GM19023 (cell line): ENCODE data around the gene MAD1L1.
"Not testable (repeated sequence)": the region's sequence is repeated elsewhere in the genome, so short reads cannot be mapped to it uniquely, and the experiment has no call there.

Source experiments
- ATAC-seq: cut with Tn5 transposase; IDR thresholded peaks from one replicate; pipeline ENCODE4 v1.9.1; 2021; ENCODE audit warnings: mild to moderate bottlenecking, moderate library complexity; ENCODE audit not compliant: unreplicated experiment

Gene MAD1L1

DNA sequence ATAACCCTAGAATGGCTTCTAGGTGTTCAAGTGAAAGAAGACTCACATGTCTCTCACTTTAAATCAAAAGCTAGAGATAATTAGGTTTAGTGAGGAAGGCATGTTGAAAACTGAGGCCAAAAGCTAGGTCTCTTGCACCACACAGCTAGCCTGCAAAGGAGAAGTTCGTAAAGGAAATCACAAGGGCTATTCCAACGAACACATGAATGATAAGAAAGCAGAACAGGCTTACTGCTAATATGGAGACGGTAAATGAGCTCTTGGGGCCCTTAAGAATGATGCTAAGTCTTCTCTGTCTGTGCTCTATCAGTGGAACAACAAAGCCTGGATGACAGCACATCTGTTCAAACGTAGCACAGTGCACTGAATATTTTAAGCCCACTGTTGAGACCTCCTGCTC lies 401.3 kb downstream of the MAD1L1 start:
- not testable (repeated sequence) for ATAC-seq

DNA sequence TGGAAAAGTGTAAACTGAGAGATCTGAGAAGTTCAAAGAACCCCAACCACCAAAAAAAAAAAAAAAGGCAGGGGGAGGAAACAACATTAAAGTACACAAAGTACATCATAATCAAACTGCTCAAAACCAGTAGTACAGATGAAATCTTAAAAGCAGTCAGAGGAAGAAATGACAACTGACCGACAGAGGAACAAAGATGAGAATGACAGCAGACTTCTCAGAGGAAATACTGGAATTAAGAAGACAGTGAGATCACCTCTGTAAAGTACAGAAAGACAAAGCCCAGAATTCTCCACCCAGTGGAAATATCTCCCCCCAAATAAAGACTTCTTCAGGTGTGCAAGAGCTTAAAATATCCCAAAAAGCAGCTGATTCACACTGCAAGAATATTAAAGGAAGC lies 403.1 kb downstream of the MAD1L1 start:
- not testable (repeated sequence) for ATAC-seq

DNA sequence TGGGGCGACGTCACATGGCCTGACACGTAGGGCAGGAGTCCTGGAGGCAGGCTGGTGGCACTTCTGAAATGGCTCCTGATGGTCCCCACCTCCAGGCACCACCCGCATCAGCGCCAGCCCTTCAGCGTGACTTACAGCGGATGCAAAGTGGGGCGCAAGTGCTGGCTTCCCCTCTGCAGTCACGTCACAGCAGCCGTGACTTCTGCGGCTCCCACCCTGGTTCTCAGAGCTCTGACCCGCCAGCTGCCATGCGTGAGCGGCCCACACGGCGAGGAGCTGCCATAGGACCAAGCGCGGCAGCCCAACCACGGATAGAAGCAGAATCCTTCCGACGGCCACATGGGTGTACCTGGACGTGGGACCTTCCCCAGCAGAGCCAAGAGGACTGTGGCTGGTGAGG lies 403.6 kb downstream of the MAD1L1 start:
- ATAC-seq, result no peak

DNA sequence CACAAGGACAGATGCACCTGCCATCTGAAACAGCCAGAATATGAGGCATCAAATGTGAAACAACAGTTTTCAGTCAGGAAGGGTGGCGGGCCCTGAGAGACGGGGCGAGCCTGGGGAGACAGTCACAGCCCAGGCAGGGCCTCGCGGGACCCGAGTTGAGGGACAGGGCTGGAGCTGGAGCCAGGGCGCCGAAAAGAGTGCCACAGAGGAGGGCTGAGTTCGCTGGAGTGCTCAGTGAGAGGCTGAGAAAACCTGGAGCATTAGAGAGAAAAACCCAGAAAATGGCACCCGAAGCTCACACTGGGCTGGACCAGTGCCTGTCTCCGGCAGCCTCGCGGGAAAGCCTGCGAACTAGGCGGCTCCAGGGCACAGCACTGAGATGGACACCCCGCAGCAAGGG lies 404.6 kb downstream of the MAD1L1 start:
- ATAC-seq, result not testable (repeated sequence)

DNA sequence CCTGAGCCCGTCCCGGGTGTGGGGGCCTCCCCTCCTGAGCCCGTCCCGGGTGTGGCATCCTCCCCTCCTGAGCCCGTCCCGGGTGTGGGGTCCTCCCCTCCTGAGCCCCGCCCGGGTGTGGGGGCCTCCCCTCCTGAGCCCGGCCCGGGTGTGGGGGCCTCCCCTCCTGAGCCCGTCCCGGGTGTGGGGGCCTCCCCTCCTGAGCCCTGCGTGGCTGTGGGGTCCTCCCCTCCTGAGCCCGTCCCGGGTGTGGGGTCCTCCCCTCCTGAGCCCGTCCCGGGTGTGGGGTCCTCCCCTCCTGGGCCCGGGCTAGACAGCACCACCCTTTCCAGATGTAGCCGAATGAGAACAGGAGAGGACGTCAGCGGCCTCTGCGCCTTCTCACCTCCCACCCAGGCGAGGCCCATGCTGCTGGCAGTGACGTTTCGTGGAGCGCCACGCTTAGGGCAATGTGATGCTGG lies 405.2 kb downstream of the MAD1L1 start:
- ATAC-seq, result not testable (repeated sequence)

DNA sequence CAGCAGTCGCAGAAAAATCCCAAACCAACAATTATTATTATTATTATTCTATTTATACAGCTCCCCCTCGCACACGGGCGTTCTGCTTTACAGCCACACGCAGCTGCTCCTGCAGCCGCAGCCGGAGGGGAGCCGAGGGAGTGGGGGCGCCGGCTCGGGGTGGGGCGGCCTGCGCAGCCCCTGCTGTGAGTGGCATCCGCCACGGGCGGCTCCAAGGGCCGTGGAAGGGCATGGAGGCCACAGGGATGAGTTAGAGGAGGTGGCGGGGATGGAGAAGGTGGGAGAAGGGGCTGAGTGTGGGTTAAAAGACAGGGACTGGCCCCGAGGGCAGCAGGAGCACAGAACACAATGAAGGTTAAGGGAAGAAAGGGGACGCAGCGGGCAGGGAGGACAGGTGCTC lies 405.8 kb downstream of the MAD1L1 start:
- ATAC-seq, result not testable (repeated sequence)

DNA sequence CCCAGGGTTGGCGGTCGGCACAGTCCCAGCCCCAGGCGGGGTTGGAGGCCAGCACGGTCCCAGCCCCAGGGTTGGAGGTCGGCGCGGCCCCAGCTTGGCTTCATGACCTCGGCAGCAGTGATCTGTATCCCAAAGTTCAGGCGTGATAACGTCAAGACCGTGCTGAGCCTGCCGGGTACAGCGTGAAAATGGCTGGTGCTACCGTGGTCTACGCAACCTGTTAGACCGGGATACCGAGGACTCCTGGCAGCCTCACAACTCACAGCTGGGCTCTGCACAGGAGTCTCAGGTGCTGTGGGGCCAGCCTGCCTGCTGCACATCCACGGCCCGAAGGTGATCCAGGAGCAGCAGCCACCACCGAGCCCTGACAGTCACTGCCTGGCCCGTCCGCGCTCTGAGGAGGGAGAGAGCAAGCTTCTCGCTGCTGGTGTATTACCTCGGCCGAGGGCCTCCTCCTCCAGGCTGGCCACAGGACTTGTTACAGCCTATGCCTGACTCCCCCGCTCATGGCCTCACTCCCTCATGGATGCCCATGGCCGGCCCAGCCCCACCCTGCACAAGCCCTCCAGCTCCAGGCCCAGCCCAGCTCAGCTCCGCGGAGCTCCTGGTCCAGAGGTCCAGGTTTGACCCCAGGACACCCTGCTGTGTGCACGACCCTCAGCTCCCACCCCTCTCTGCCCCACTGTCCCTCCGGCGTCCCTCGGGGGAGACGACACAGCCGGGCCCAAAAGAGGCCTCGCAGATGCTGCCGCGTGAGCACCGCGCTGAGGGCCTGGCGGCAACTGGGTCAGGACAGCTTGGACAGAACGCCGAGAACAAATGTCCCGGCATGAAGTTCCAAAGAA lies 406.6 kb downstream of the MAD1L1 start:
- ATAC-seq, result no peak

DNA sequence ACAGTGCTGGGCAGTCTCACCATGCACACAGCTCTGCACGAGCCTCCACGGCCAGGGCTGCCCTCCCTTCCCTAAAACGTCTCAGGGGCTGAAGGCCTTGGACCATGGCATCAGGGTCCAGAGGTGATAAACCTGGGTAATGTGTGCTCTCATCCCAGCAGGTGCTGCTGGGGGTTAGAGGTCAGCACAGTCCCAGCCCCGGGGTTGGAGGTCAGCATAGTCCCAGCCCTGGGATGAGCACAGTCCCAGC lies 407.2 kb downstream of the MAD1L1 start:
- not testable (repeated sequence) for ATAC-seq

DNA sequence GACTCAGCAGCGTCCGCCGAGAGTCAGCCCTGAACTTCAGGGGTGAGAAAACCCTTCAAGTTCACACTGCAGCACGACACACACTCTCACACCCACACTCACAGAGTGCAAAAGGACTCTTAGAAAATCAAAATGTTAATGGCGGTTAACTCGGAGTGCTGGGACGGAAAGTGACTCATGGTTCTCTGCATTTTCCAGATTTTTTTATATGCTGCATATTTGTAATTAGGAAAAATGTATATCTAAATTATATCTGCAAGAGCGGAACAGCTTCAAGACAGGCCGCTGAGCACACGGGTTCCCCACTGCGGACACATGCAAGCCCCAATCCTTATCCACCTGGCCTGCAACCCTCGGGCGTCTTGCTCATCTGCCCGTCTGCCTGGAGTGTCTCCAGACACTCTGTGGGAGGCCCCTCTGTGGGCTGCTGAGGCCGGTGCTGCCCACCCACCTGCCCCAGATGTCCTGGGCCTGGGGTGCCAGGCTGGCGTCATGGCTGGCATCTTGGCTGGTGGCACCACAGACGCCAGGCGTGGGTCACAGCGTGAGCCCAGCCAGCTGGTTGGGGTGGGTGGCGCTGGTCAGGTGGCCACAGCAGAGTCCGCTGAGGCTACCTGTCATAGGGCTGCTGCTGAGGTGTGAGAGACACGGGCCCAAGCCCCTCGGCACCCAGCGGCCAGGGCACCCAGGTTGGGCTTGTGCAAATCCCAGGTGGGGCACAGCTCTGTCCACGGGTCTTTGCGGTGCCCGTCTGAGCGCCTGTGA lies 407.7 kb downstream of the MAD1L1 start:
- ATAC-seq, result not testable (repeated sequence)

DNA sequence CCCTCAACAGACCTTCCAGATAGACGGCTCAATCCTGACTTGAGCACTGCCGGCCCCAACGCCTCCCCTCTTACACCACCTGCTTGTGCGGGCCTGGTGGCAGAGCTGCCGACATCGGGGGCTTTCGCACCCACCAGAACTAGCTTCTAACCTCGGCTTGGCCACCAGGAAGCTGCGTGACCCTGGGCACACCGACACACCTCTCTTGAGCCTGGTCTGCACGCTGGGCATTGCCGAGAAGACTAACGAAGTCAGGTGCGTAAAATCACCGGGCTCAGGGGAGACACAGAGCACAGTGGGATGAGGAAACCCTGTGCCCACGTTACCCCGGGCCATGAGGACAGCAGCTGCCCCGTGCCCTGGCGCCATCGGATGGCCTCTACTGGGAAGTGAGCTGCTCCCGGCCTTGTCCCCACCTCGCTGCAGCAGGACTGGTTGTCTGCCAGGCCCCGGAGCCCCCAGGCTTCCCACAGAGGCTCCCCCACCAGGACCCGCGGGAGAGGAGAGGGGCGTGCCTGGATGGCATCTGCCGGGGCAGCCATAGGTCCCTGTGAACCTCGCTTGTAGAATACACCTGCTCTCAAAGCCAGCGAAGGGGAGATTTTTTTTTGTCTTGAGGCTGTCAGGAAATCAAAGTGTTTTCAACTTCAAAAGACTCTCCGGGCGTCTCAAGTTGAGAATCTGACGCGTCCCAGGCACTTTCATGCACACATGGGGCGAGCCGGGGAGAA lies 408.4 kb downstream of the MAD1L1 start:
- ATAC-seq, result not testable (repeated sequence)

DNA sequence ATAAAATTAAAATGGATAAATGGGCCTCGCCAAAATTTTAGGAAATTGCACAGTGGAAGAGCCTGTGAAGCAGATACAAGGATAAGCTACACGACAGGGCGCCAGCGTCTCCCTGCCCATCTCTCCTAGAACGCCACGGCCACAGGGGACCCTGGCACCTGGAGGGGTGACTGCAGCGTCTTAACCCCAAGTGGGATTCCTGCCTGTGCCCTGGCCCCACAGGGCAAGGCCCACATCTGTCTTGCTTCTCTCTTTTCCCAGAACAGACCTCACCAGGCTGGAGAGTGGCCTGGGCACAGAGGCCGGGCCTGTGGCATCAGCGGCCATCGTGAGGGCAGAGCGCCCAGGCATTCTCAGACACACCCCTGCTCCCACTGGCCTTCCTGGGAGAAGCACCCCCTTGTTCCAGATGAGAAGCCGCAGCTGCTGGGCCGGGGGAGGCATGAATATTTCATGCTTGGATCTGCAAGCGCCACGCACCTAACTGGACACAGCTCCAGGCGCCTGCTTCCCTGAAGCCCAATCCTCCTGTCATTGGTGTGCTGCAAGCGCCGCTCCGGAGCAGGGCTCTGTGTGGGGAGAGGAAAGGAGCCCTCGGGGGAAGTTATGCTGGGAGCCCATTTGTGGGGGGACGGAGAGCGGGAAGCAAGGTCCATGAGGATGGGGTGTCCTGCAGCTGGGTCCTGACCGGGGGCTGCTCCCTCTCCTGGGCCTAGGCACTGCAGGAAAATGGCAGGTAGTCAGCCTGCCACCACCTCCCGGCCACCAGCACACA lies 409.2 kb downstream of the MAD1L1 start:
- no peak for ATAC-seq

DNA sequence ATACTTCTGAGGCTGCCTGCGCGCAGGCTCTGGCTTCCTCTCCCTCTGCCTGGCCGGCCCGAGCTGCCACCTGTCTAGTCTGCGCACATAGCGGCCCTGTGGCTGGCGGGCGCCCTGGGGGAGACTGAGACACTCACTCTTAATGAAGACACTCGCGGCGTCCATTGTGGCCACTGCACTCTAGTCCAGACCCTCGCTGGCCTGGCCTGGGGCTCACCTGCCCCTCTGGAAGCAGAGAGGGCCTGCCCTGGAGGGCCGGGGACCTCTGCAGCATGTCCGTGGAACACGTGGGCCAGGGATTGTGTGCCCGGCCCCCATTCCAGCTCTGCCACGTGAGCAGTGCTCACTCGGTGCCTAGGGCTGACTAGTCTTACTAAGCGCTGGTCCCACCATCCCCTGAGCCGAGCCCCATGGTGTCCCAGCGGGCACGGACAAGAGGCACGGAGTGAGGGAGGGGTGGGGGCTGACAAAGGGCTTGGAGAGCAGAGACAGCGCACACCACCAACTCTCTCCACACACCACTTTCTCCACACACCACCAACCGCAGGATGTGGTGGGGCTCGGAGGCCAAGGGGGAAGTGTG lies 413.4 kb downstream of the MAD1L1 start:
- ATAC-seq, result no peak

DNA sequence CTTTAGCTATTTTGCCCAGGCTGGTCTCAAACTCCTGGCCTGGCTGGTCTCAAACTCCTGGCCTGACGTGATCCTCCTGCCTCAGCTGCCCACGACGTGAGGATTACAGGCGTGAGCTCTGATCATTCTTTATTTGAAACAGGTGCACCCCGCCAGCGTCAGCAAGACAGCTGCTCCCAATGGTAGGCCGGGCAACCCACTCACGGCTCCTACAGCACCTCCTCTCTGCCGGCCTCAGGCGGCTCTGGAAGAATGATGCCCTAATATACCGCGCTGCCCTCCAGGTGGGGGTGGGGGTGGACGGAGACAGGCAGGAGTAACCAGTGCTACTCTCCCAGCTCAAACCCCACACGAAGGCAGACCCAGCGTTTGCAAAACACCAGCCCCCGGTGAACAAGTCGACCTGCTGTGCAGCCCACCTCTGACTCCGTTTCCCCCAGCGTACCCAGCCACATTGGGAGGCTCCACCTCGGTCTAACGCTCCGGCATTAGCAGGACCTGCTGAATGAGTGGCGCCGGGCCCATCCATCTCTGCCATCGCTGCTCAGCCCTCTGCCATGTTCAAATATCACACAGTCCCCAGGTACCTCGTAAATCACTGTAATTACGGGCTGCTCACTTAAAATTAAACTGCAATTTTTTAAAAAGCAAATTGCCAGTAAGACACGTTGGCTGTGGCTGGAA lies 414.0 kb downstream of the MAD1L1 start:
- no peak for ATAC-seq

DNA sequence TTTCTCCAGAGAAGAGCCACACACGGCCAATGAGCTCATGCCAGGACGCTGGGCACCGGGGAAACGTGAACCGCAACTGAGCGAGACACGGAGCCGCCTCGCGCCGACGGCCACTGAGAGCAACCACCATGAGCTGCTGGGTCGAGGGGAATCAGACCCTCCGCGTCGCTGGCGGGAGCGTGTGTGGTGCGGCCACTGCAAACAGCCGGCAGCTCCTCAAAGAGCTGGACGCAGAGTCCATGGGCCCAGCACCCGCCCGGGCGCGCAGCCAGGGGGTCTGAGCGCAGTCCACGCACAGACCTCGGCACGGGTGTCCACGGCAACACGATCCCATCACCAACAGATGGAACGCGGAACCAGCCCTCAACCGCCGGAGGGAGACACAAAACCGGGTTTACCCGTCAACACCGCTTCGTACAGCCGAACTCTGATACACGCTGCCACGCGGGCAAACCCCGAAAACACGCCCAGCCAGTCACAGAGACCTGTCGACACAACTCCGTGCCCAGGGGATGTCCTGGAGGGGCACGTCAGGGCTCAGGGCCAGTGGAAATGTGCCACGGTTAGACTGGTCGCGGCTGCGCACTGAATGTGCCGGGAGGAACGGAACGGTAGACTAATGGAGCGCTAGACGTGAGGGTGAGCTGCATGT lies 415.6 kb downstream of the MAD1L1 start:
- ATAC-seq, result no peak

DNA sequence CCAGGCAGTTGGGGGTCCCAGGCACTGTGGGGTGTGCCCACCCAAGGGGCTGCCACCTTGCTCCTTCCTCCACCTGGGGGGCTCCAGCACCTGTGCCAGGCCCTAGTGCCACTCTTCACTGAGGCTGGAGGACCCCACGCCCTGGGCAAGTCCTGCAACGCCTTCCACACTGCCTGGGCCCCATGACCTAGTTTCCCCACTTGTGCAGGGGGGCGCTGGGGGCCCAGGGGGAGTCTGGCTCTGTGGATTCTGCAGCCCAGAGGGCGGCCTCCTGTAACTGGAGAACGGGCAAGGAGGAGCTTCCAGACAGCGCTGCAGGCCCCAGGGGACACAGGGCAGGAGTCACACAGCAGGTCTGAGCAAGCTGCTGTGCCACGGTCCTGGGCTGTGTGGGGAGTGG lies 416.3 kb downstream of the MAD1L1 start:
- not testable (repeated sequence) for ATAC-seq

DNA sequence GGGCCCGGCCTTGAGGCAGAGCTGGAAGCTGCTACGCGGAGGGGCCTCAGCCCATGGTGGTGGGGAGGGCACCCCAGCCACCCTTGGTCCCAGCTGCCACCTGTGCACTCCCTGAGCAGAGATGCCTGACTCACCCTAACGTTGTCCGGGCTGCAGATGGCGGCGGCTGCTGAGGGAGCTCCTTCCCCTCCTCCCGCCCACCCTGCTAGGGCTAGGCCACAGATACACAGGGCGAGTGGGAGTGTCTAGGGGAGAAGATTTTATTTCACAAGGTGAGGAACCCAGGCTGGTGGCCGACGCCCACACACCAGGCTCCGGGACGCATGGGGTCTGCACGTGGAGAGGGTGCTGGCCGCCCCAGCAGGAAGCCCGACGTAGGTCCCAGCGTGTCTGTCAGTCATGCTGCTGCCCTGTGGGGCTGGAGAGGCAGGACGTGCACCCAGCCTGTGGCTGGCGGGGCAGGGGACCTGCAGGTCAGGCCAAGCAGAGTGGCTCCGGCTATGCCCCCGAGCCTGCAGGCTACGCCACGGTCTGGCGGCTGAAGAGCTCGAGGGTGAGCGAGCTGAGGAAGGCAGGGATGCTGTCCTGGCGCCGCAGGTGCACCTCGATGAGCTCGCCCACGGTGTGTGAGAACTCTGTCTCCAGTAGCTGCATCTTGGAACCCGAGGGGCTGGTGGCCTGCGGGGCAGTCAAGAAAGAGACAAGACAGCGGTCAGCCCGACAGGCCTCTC lies 417.0 kb downstream of the MAD1L1 start:
- not testable (repeated sequence) for ATAC-seq

DNA sequence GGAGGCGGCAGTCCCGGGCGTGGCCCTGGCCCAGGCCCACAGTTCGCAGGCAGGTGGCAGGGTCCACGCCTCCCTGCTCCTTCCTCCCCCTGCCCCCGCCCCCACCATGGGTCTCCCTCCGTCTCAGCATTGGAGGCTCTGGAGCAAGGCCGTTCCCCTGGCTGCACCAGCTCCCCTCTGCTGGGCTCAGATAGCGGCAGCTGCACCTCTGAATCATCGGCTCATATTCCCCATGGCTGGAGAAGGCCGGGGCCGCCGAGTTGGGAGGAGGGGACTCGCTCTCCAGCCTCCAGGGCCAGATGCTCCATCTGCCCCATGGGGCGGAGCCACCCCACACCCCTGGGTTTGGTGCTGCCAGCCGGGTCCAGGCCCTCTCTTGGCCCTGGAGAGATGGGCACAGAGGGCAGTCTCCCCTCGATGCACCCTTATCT lies 417.7 kb downstream of the MAD1L1 start:
- ATAC-seq, result no peak

DNA sequence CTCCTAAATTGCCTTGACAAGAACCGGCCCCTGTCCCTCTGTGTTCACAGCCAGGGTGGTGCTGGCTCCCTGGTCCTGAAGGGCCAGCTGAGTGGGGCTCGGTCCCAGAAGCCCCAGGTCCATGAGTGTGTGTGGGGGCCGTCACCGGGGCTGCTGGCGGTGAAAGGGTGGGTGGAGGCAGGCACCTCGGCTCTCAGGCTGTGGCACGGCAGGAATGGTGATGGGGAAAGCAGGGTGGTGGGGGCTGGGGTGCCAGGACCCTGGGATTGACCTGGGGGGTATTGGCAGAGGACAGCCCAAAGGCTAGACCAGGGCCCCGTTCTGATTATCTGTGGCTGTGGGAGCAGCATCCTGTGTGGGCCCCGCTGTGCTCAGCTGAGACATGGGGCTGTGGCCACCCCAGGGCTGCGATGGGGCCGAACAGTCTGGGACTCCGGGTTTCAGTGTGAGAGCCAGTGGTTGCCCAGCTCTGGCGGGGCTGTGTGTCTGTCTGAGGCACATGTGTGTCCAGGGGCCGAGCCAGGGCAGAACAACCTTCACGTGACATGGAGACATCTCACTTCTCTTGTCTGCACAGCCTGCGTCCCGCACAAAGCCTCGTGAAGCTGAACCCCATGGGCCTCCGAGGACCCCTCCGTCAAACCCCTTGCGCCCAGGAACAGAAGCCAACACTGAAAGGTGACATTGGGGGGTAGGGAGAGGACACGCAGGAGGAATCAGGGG lies 418.5 kb downstream of the MAD1L1 start:
- no peak for ATAC-seq
